HG02623 (cell line): ENCODE results near the gene CLEC10A.
"Not testable (repeated sequence)": the region's sequence is repeated elsewhere in the genome, so short reads cannot be mapped to it uniquely, and the experiment has no call there.

Experiments
- ATAC-seq: cut with Tn5 transposase; IDR thresholded peaks from one replicate; pipeline ENCODE4 v1.9.1; 2021; ENCODE audit warnings: moderate library complexity; ENCODE audit not compliant: unreplicated experiment

Gene CLEC10A

GRCh38 chr17:7078711-7079110 is 1.3 kb downstream of the CLEC10A start:
- no peak for ATAC-seq

GRCh38 chr17:7077911-7078546 is 2.0 kb downstream of the CLEC10A start:
- no peak for ATAC-seq

DNA sequence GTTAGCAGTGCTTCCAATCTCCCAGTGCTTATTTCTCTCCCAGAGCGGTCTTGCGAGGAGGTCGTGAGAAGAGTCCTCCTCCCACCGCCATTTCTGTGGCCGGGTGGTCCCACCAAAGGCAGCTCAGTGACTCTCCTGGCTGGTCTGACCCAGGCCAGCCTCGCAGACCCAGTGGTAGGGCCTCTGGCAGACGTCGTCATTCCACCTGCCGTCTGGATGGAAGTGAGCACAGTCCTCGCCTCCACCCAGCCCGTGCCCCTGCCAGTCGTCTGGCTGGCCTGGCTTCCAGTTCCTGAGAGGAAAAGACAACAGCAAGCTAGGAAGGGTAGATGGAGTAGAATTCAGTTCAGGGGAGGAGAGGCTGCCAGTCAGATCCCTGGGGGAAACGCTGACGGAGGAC is 5.1 kb downstream of the CLEC10A start:
- no peak for ATAC-seq

DNA sequence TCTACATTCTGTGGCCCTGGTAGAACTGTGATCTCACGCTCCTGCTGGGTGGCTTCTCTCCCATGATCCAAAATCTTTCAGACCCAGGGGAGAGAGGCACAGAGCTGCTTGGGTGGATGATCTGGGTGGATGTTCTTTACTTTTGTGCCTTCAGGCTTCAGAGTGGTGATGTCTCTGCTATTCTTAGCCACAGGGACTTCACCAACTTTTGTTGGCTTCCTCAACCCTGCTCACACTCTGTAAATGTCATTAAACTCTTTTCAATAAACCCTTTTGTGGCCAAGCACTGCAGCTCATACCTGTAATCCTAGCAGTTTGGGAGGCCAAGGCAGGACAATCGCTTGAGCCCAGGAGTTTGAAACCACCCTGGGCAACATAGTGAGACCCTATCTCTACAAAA is 7.6 kb downstream of the CLEC10A start:
- no peak for ATAC-seq

- no peak for ATAC-seq
Observed at GRCh38 chr17:7070712-7071111, 9.3 kb downstream of the CLEC10A start.

DNA sequence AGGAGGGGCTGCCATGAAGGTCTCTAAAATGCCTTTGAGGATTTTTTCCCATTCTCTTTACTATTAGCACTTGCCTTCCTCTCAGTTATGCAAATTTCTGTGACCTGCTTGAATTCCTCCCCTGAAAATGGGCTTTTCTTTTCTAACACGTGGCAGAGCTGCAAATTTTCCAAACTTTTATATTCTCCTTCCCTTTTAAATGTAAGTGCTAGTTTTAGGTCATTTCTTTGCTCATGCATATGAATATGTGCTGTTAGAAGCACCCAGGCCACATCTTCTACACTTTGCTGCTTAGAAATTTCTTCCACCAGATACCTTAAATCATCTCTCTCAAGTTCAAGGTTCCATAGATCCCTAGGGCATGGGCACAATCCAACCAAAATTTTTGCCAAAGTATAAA is 11.8 kb downstream of the CLEC10A start:
- ATAC-seq, result no peak

DNA sequence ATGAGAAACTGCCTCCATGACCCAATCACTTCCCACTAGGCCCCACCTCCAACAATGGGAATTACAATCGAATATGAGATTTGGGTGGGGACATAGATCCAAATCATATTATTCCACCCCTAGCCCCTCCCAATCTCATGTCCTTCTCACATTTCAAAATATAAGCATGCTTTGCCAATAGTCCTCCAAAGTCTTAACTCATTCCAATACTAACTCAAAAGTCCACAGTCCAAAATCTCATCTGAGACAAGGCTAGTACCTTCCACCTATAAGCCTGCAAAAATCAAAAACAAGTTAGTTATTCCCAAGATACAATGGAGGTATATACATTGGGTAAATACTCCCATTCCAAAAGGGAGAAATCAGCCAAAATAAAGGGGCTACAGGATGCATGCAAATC is 12.9 kb downstream of the CLEC10A start:
- no peak for ATAC-seq

DNA sequence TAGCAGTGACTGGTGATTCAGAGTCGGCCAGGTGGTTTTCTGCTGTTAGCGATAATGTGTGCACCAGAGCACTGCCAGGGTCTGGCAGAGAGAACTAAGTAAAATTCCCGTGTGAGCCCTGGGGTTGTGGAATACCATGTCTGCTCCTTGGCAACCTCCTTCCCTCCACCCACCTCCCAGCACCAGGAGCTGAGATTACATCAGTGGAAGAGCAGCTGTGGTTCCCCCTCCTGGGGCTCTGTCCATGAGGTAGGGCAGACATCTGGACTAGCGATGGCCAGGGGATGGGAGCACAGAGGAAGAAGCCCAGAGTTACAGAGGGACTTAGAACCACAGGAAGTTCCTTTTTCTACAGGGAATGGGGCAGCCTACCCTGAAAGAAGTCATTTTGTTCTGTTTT is 15.8 kb downstream of the CLEC10A start:
- no peak for ATAC-seq

- ATAC-seq, result no peak
Observed at GRCh38 chr17:7063518-7064094, 16.4 kb downstream of the CLEC10A start.

DNA sequence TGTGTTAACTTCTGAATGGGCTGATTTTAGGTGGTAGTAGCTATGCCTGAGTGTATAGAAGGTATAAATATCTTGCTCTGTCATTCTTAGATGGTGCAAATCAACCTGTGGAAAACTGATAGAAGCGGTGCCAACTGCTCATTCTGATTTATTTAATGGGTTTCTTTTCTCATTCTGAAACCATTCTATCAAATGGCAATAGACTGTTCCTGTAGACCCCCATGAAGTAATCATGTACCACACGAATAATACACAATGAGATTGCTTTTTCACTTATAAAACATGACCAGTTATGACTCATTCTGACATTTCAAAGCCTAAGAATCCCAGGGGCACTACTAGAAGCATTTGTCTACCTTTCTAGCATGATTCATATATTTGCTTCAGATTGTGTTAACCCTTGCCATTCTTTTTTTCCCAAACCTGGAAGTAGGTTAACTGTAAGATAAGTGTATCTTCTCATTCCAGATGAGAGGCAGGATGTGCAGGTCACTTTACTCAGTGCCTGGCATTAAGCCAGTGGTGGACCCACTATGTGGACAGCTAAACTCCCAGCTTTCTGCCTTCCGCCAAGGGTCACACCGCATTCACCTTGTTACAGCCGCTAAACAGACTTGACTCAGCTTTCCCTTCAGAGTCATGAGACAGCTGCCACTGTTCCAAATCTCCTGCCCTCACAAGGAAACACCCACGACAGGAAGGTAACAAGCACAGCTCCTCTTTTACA is 19.7 kb downstream of the CLEC10A start:
- no peak for ATAC-seq

DNA sequence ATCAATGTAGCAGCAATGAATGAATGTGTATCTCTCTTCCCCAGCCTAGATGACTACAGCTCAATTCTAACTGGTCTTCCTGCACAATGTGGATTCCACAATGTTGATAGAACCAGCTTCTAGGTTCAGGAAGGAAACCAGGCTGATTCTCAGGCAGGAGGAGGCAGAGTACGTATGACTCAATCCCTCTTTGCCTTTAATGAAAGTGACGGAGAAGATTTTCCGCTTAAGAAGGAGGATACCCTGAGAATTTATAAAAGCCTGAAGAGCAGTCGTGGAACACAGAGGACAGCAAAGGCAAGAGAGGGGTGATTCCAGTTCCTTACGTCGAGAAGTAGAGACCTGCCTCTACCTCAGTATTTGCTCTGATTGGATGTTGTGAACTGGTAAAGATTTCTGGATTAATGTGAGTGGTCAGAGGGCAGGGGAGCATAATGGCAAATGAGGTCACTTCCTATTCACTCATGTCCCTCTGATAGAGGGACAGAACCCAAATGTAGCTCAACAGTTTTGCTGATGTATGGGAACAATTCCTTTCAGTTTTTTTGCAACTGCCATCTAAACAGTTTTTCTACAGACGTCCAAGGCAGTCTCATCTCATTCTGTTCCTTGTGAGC is 21.1 kb downstream of the CLEC10A start:
- no peak for ATAC-seq

DNA sequence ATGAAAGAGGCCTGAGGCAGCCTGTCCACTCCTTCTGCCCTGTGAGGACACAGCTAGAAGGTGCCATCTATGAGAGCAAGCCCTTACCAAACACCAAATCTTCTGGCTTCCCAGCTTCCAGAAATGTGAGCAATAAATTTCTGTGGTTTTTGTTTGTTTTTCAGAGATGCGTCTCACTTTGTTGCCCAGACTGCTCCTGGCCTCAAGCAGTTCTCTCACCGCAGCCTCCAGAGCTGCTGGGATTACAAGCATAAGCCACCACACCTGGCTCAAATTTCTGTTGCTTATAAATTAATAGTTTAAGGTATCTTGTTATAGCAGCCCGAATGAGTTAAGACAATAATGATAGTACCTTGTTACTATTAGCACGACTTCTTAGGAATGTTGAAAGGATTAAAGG is 23.7 kb downstream of the CLEC10A start:
- ATAC-seq, result no peak

- not testable (repeated sequence) for ATAC-seq
Observed at GRCh38 chr17:7050583-7050982, 29.5 kb downstream of the CLEC10A start.

- no peak for ATAC-seq
Observed at GRCh38 chr17:7048968-7049367, 31.1 kb downstream of the CLEC10A start.

DNA sequence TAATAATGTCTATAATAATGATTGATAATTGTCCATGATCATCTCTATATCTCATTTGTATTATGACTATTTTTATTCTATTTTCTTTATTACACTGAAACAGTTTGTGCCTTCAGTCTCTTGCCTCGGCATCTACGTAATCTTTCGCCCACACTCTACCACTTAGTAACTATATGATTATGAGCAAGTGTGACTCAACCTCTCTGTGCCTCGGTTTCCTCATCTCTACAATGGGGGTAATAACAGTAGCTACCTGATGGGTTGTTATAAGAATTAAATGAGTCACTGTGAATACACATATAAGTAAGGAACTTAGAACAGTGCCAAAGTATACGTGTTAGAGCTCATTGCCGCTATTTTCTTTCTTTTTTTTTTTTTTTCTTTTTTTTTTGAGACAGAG is 32.5 kb downstream of the CLEC10A start:
- ATAC-seq, result no peak

- not testable (repeated sequence) for ATAC-seq
Observed at GRCh38 chr17:7046725-7047397, 33.2 kb downstream of the CLEC10A start.

DNA sequence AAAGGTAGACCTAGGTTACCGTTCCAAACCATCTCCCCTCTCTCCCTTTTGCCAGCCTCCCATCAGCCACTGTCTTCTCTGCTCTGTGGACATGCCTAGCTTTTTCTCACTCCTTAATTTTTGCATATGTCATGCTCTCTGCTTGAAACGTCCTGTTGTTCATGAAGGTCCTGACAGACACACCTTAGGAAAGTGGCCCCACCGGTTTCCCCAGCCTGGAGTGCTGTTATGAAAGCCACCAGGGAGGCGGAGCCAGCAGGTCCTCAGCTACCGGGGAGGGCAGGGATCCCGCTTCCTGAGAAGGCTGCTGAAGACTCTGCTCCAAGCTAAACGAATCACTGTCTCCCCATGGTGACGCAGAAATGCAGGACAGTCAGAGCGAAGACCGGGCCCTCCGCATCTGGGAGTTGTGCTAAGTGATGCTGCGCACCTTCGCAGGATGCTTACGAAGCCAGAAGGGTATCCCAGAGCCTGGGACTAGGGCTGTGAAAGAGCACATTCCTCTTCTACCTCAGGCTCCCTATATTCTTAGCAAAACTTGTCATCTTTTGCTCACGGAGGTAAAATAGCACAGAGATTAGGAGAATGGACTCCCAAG is 33.8 kb downstream of the CLEC10A start:
- no peak for ATAC-seq

DNA sequence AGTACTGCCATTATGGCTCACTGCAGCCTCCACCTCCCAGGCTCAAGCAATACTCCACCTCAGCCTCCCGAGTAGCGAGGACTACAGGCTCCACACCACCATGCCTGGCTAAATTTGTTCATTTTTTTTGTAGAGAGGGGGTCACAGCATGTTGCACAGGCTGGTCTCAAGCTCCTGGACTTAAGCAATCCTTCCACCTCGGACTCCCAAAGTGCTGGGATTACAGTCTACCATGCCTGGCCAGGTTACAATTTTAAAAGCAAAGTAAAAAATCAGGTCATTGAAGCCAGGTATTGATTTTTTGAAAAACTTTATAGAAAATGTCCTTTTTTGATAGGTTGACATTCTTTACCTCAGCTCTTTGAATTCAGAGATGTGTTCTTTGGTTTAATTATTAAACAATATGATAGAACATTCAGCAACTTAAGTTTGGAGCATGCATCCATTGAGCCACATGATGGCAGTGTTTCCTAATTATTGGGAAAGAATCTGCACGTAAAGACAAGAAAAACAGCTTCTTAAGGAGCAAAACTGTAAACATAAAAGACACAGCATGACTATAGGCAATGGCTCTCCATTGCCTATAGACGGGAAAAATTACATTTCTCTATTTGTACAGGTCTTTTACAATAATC is 34.4 kb downstream of the CLEC10A start:
- no peak for ATAC-seq

DNA sequence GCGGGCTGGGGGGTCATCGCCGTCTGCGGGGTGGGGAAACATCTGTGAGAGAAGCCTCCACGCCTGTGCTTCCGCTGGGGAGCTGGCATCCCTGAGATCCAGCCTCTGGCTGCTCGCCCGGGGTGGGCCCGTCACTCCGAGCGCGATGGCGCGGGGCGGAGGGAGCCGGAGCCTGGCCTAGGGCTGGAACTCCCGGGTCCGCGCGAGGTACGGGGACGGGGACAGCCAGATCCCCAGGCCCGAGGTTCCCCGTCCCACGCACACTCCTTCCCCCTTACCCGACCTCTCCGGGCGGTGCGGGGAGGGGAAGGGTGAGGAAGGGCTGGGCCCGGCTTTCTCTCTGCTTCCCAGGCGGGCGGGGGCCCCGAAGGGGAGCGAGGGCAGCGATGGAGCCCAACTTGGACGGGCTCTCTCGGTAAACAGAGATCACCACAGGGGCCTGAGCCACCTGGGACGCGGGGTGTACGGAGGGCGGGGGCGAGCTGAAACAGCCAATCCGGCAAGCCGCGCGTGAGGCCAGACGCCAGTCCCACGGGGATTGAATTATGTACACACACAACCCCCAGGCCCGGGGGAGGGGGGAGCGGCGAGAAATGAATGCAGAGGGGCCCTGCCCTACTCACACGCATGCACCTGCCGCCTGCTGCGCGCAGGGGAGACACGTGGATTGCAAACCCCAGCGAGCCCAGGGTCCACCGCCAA is 36.4 kb downstream of the CLEC10A start, which contains the start of gene SLC16A11:
TSS of gene SLC16A11 (minus strand) at position 596 of the 702 bp plus-strand sequence. CDS start at position 17, 579 bp downstream.
- no peak for ATAC-seq

- no peak for ATAC-seq
Observed at GRCh38 chr17:7043182-7043496, 36.9 kb downstream of the CLEC10A start.
